Progenitor cell of endocrine pancreas (in vitro differentiated cells): ENCODE measurements around the gene GAST. TPM values are rescaled to one million over a fixed set of nuclear protein-coding genes. Genes with fewer than 3 reads are reported as not detected.

ENCODE experiments used
- DNase-seq: peaks from one replicate; pipeline ENCODE4 v3.0.0; 2021; ENCODE audit warnings: low spot score; ENCODE audit not compliant: unreplicated experiment
- H3K27ac Mint-ChIP-seq: 2 replicates; pipeline ENCODE4 v1.8.0; 2021; ENCODE audit warnings: mild to moderate bottlenecking, moderate library complexity, mixed read lengths
- H3K27me3 Mint-ChIP-seq: 2 replicates; pipeline ENCODE4 v1.8.0; 2021; ENCODE audit warnings: mixed read lengths
- H3K36me3 Mint-ChIP-seq: 2 replicates; pipeline ENCODE4 v1.8.0; 2022; ENCODE audit warnings: mixed read lengths; ENCODE audit not compliant: insufficient read depth
- H3K4me1 Mint-ChIP-seq: 2 replicates; pipeline ENCODE4 v1.8.0; 2021; ENCODE audit warnings: low read depth, mixed read lengths
- H3K4me3 Mint-ChIP-seq: 2 replicates; pipeline ENCODE4 v1.8.0; 2021; ENCODE audit warnings: low read depth, mild to moderate bottlenecking, moderate library complexity, mixed read lengths
- H3K9me3 Mint-ChIP-seq: 2 replicates; pipeline ENCODE4 v1.8.0; 2021; ENCODE audit warnings: low read depth, mixed read lengths
- CTCF ChIP-seq: fragments of 200-600 bp; sonication (generic); IDR thresholded peaks from one replicate; pipeline ENCODE4 v1.5.0; 2021; ENCODE audit warnings: antibody characterized with exemption, mild to moderate bottlenecking; ENCODE audit not compliant: unreplicated experiment
- total RNA-seq: library from RNA; stranded (reverse); gene quantifications from 2 replicates; pipeline ENCODE4 v1.2.1, GENCODE V29; 2021

GAST gene
- total RNA-seq, 1 donor from 2014 or later, result 28.1 TPM

GRCh38 chr17:41710472-41711090 lies 1.6 kb upstream of the GAST start:
- Mint-ChIP-seq H3K36me3 (no peaks in the 10 kb centered on the region), H3K9me3 (no peaks in the 10 kb centered on the region), H3K4me3 (no peak overlapping the region), H3K27ac (no peak overlapping the region), H3K4me1 (peaks cover 6% of the 10 kb centered on the region), H3K27me3 (peaks cover 1% of the 10 kb centered on the region)
- DNase-seq, result no peak
- no peak for TF ChIP-seq CTCF

- H3K9me3 Mint-ChIP-seq, result no peaks in the 10 kb centered on the region
- H3K36me3 Mint-ChIP-seq, result no peaks in the 10 kb centered on the region
- H3K27ac Mint-ChIP-seq, result no peak overlapping the region
- no peak overlapping the region for H3K4me3 Mint-ChIP-seq
- H3K4me1 Mint-ChIP-seq, result no peaks in the 10 kb centered on the region
- peaks cover 9% of the 10 kb centered on the region for H3K27me3 Mint-ChIP-seq
- no peak for DNase-seq
- no peak for TF ChIP-seq CTCF
Measured at GRCh38 chr17:41717408-41718286, 5.5 kb downstream of the GAST start.

DNA sequence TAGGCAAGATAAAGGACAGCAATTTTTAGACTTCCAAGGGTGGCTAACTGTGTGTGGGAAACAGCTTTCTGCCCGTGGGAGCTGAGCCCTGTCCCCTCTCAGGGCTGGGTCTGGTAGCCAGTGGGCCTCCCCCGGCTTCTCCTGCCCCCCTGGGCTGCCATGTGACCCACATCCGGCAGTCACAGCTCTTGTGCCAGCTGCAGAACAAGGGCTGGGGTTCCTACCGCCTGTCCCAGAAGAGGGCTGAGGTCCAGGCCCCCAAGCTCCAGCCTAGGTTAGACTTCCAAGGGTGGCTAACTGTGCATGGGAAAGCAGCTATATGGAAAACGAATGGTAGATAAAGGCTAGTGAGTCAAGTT lies 6.1 kb downstream of the GAST start:
- Mint-ChIP-seq H3K4me3 (no peak overlapping the region), H3K27ac (no peak overlapping the region), H3K36me3 (no peaks in the 10 kb centered on the region), H3K9me3 (no peaks in the 10 kb centered on the region), H3K4me1 (no peaks in the 10 kb centered on the region), H3K27me3 (peaks cover 9% of the 10 kb centered on the region)
- TF ChIP-seq CTCF, result no peak
- no peak for DNase-seq

GRCh38 chr17:41722231-41722630 lies 10.1 kb downstream of the GAST start:
- DNase-seq, result no peak
- H3K9me3 Mint-ChIP-seq, result no peaks in the 10 kb centered on the region
- no peak for TF ChIP-seq CTCF
- H3K4me1 Mint-ChIP-seq, result no peaks in the 10 kb centered on the region
- no peak overlapping the region for H3K4me3 Mint-ChIP-seq
- H3K27ac Mint-ChIP-seq, result no peak overlapping the region
- H3K27me3 Mint-ChIP-seq, result peaks cover 3% of the 10 kb centered on the region
- no peaks in the 10 kb centered on the region for H3K36me3 Mint-ChIP-seq

DNA sequence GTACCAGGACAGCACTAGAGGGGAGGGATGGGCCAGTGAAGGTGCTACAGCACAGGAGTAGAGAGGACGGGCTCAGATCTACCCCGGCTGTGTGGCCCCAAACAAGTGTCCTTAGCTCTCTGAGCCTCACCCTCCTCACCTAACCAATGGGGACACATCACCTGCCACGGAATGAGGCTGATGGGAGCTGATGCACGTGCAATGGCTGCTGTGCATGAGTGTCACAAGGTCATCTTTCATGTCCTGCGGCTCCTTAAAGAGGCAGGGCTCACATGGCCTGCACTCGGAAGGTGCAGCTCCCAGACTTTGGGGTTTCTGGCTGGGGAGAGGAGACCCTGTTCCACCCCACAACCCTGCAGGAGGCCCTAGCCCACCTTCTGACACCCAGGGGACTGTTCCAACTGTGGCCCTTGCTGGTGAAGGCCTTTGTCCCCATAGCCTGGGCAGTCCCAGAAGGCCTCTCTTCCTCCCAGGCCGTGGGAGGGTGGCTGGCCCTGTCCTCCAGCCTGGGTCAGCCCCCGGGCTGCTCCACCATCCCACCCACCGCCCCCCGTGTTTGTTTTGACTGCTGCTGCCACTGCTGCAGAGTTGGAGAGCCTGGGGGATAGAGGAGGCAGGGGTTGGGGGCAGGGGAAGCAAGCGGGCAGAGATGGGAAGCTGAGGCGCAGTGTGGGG lies 11.8 kb downstream of the GAST start:
- Mint-ChIP-seq H3K4me3 (no peak overlapping the region), H3K27me3 (no peaks in the 10 kb centered on the region), H3K36me3 (no peaks in the 10 kb centered on the region), H3K27ac (no peak overlapping the region), H3K9me3 (no peaks in the 10 kb centered on the region), H3K4me1 (no peaks in the 10 kb centered on the region)
- DNase-seq, result no peak
- no peak for TF ChIP-seq CTCF
